ENCODE measurements around the gene ZMYM1.

ZMYM1 gene

DNA sequence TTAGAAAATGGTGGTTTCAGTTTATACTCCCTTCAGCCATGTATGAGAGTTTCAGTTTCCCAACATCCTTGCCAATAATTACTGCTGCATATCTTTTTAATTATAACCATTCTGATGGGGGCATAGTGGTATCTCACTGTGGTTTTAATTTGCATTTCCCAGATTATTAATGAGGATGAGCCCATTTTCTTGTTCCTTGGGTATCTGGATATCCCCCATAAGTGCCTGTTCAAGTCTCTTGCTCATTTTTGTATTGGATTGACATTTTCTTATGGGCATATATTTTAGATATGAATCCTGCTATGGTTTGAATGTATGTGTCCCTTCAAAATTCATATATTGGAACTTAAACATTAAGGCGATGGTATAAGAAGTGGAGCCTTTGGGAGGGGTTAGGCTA, 45.8 kb upstream of the ZMYM1 start:
- TF ChIP-seq ZFP30 (CRISPR knock-in tag; IDR thresholded peaks at IDR 0.05) (no peak), TCF4 (CRISPR knock-in tag; IDR thresholded peaks at IDR 0.05; ENCODE audit: borderline replicate concordance) (no peak), GLIS3 (CRISPR knock-in tag; IDR thresholded peaks at IDR 0.05) (no peak), ZNF70 (CRISPR knock-in tag; IDR thresholded peaks at IDR 0.05) (no peak), CSDC2 (CRISPR knock-in tag; IDR thresholded peaks at IDR 0.05) (no peak), ZNF8 (CRISPR knock-in tag; IDR thresholded peaks at IDR 0.05) (no peak), SNAI2 (CRISPR knock-in tag; IDR thresholded peaks at IDR 0.05) (no peak), ZNF565 (CRISPR knock-in tag; conservative IDR thresholded peaks at IDR 0.05; ENCODE audit: low read depth) (no peak), ZFP3 (CRISPR knock-in tag; IDR thresholded peaks at IDR 0.05) (no peak), BACH2 (CRISPR knock-in tag; IDR thresholded peaks at IDR 0.05; ENCODE audit: borderline replicate concordance) (no peak), RARB (CRISPR knock-in tag; IDR thresholded peaks at IDR 0.05) (no peak), TOX (CRISPR knock-in tag; IDR thresholded peaks at IDR 0.05; ENCODE audit: borderline replicate concordance) (no peak)
- TF ChIP-seq, protein P1, sequence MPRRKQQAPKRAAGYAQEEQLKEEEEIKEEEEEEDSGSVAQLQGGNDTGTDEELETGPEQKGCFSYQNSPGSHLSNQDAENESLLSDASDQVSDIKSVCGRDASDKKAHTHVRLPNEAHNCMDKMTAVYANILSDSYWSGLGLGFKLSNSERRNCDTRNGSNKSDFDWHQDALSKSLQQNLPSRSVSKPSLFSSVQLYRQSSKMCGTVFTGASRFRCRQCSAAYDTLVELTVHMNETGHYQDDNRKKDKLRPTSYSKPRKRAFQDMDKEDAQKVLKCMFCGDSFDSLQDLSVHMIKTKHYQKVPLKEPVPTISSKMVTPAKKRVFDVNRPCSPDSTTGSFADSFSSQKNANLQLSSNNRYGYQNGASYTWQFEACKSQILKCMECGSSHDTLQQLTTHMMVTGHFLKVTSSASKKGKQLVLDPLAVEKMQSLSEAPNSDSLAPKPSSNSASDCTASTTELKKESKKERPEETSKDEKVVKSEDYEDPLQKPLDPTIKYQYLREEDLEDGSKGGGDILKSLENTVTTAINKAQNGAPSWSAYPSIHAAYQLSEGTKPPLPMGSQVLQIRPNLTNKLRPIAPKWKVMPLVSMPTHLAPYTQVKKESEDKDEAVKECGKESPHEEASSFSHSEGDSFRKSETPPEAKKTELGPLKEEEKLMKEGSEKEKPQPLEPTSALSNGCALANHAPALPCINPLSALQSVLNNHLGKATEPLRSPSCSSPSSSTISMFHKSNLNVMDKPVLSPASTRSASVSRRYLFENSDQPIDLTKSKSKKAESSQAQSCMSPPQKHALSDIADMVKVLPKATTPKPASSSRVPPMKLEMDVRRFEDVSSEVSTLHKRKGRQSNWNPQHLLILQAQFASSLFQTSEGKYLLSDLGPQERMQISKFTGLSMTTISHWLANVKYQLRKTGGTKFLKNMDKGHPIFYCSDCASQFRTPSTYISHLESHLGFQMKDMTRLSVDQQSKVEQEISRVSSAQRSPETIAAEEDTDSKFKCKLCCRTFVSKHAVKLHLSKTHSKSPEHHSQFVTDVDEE (CRISPR knock-in tag; IDR thresholded peaks at IDR 0.05): no peak
- TF ChIP-seq, protein P2, sequence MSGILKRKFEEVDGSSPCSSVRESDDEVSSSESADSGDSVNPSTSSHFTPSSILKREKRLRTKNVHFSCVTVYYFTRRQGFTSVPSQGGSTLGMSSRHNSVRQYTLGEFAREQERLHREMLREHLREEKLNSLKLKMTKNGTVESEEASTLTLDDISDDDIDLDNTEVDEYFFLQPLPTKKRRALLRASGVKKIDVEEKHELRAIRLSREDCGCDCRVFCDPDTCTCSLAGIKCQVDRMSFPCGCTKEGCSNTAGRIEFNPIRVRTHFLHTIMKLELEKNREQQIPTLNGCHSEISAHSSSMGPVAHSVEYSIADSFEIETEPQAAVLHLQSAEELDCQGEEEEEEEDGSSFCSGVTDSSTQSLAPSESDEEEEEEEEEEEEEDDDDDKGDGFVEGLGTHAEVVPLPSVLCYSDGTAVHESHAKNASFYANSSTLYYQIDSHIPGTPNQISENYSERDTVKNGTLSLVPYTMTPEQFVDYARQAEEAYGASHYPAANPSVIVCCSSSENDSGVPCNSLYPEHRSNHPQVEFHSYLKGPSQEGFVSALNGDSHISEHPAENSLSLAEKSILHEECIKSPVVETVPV (CRISPR knock-in tag; IDR thresholded peaks at IDR 0.05): no peak
- TF ChIP-seq, protein P3, sequence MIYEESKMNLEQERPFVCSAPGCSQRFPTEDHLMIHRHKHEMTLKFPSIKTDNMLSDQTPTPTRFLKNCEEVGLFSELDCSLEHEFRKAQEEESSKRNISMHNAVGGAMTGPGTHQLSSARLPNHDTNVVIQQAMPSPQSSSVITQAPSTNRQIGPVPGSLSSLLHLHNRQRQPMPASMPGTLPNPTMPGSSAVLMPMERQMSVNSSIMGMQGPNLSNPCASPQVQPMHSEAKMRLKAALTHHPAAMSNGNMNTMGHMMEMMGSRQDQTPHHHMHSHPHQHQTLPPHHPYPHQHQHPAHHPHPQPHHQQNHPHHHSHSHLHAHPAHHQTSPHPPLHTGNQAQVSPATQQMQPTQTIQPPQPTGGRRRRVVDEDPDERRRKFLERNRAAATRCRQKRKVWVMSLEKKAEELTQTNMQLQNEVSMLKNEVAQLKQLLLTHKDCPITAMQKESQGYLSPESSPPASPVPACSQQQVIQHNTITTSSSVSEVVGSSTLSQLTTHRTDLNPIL (CRISPR knock-in tag; IDR thresholded peaks at IDR 0.05; ENCODE audit: low read depth): no peak
- TF ChIP-seq, protein P4, sequence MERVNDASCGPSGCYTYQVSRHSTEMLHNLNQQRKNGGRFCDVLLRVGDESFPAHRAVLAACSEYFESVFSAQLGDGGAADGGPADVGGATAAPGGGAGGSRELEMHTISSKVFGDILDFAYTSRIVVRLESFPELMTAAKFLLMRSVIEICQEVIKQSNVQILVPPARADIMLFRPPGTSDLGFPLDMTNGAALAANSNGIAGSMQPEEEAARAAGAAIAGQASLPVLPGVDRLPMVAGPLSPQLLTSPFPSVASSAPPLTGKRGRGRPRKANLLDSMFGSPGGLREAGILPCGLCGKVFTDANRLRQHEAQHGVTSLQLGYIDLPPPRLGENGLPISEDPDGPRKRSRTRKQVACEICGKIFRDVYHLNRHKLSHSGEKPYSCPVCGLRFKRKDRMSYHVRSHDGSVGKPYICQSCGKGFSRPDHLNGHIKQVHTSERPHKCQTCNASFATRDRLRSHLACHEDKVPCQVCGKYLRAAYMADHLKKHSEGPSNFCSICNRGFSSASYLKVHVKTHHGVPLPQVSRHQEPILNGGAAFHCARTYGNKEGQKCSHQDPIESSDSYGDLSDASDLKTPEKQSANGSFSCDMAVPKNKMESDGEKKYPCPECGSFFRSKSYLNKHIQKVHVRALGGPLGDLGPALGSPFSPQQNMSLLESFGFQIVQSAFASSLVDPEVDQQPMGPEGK (CRISPR knock-in tag; IDR thresholded peaks at IDR 0.05; ENCODE audit: borderline replicate concordance): no peak
- ATAC-seq: no peak

DNA sequence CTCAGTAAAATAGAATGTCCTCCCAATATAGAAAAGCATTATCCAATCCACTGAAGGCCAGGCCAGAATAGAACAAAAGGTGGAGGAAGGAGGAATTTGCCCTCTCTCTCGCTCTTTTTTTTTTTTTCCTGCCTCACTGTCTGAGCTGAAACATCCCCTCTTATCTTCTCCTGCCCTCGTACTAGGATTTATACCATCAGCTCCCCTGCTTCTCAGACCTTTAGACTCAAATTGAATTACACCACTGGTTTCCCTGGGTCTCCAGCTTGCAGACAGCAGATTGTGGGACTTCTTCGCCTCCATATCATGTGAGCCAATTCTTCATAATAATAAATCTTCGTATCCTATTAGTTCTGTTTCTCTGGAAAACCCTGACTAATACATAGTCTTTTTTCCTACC, 42.6 kb upstream of the ZMYM1 start:
- no peak for TF ChIP-seq ZFP30 (CRISPR knock-in tag; IDR thresholded peaks at IDR 0.05)
- no peak for TF ChIP-seq ZFP3 (CRISPR knock-in tag; IDR thresholded peaks at IDR 0.05)
- TF ChIP-seq, protein P4 (CRISPR knock-in tag; IDR thresholded peaks at IDR 0.05; ENCODE audit: borderline replicate concordance): no peak
- TF ChIP-seq CSDC2 (CRISPR knock-in tag; IDR thresholded peaks at IDR 0.05): no peak
- TF ChIP-seq, protein P3 (CRISPR knock-in tag; IDR thresholded peaks at IDR 0.05; ENCODE audit: low read depth): no peak
- TF ChIP-seq, protein P5, sequence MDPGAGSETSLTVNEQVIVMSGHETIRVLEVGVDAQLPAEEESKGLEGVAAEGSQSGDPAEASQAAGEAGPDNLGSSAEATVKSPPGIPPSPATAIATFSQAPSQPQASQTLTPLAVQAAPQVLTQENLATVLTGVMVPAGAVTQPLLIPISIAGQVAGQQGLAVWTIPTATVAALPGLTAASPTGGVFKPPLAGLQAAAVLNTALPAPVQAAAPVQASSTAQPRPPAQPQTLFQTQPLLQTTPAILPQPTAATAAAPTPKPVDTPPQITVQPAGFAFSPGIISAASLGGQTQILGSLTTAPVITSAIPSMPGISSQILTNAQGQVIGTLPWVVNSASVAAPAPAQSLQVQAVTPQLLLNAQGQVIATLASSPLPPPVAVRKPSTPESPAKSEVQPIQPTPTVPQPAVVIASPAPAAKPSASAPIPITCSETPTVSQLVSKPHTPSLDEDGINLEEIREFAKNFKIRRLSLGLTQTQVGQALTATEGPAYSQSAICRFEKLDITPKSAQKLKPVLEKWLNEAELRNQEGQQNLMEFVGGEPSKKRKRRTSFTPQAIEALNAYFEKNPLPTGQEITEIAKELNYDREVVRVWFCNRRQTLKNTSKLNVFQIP (CRISPR knock-in tag; IDR thresholded peaks at IDR 0.05; ENCODE audit: borderline replicate concordance, low read depth): no peak
- no peak for TF ChIP-seq OSR1 (CRISPR knock-in tag; IDR thresholded peaks at IDR 0.05)
- no peak for TF ChIP-seq GLIS3 (CRISPR knock-in tag; IDR thresholded peaks at IDR 0.05)
- TF ChIP-seq ISL1 (CRISPR knock-in tag; IDR thresholded peaks at IDR 0.05): no peak
- no peak for TF ChIP-seq ZC3H10 (CRISPR knock-in tag; IDR thresholded peaks at IDR 0.05)
- no peak for TF ChIP-seq ESRRG (CRISPR knock-in tag; IDR thresholded peaks at IDR 0.05)
- no peak for TF ChIP-seq ZNF70 (CRISPR knock-in tag; IDR thresholded peaks at IDR 0.05)
- TF ChIP-seq, protein P2 (CRISPR knock-in tag; IDR thresholded peaks at IDR 0.05): no peak
- TF ChIP-seq, protein P1 (CRISPR knock-in tag; IDR thresholded peaks at IDR 0.05): no peak
- no peak for TF ChIP-seq ZNF8 (CRISPR knock-in tag; IDR thresholded peaks at IDR 0.05)
- ATAC-seq: no peak
